Measurements from ENCODE around the gene ZFYVE28.

The ZFYVE28 gene

GRCh38 chr4:2273221-2273620 is 145.2 kb downstream of the ZFYVE28 start:
- no peak for DNase-seq (ENCODE audit: low read depth in 1 of 2, low spot score in 1 of 2)

GRCh38 chr4:2272828-2273120 is 145.7 kb downstream of the ZFYVE28 start:
- no peak for DNase-seq (ENCODE audit: low read depth in 1 of 2, low spot score in 1 of 2)

GRCh38 chr4:2272026-2272827 is 146.2 kb downstream of the ZFYVE28 start:
- DNase-seq (ENCODE audit: low read depth in 1 of 2, low spot score in 1 of 2), result no peak

- DNase-seq (ENCODE audit: low read depth in 1 of 2, low spot score in 1 of 2), result no peak
Measured at GRCh38 chr4:2271279-2272025, 147.0 kb downstream of the ZFYVE28 start.

- DNase-seq (ENCODE audit: low read depth in 1 of 2, low spot score in 1 of 2), result no peak
Measured at GRCh38 chr4:2270341-2271165, 147.9 kb downstream of the ZFYVE28 start.

- DNase-seq (ENCODE audit: low read depth in 1 of 2, low spot score in 1 of 2), result no peak
Measured at GRCh38 chr4:2269618-2270163, 148.8 kb downstream of the ZFYVE28 start.

GRCh38 chr4:2269206-2269531 is 149.3 kb downstream of the ZFYVE28 start:
- no peak for DNase-seq (ENCODE audit: low read depth in 1 of 2, low spot score in 1 of 2)

- DNase-seq (ENCODE audit: low read depth in 1 of 2, low spot score in 1 of 2), result no peak
Measured at GRCh38 chr4:2268357-2269205, 149.9 kb downstream of the ZFYVE28 start.

GRCh38 chr4:2267841-2268240 is 150.6 kb downstream of the ZFYVE28 start:
- DNase-seq (ENCODE audit: low read depth in 1 of 2, low spot score in 1 of 2), result no peak

GRCh38 chr4:2267320-2267811 is 151.1 kb downstream of the ZFYVE28 start:
- no peak for DNase-seq (ENCODE audit: low read depth in 1 of 2, low spot score in 1 of 2)

- no peak for DNase-seq (ENCODE audit: low read depth in 1 of 2, low spot score in 1 of 2)
Measured at GRCh38 chr4:2266821-2267220, 151.6 kb downstream of the ZFYVE28 start.

GRCh38 chr4:2266181-2266580 is 152.3 kb downstream of the ZFYVE28 start:
- DNase-seq (ENCODE audit: low read depth in 1 of 2, low spot score in 1 of 2), result no peak

- no peak for DNase-seq (ENCODE audit: low read depth in 1 of 2, low spot score in 1 of 2)
Measured at GRCh38 chr4:2265113-2266110, 153.0 kb downstream of the ZFYVE28 start.

GRCh38 chr4:2264481-2265041 is 153.9 kb downstream of the ZFYVE28 start:
- DNase-seq (ENCODE audit: low read depth in 1 of 2, low spot score in 1 of 2), result no peak

- no peak for DNase-seq (ENCODE audit: low read depth in 1 of 2, low spot score in 1 of 2)
Measured at GRCh38 chr4:2263926-2264321, 154.5 kb downstream of the ZFYVE28 start.

- DNase-seq (ENCODE audit: low read depth in 1 of 2, low spot score in 1 of 2), result no peak
Measured at GRCh38 chr4:2262944-2263250, 155.5 kb downstream of the ZFYVE28 start.

- DNase-seq (ENCODE audit: low read depth in 1 of 2, low spot score in 1 of 2), result peak; percentile 94 to 97
Measured at GRCh38 chr4:2262145-2262943, 156.1 kb downstream of the ZFYVE28 start.

- no peak for DNase-seq (ENCODE audit: low read depth in 1 of 2, low spot score in 1 of 2)
Measured at GRCh38 chr4:2261853-2262144, 156.6 kb downstream of the ZFYVE28 start, which contains the start of gene MXD4. TSS of gene MXD4 (minus strand) at chr4:2262109. CDS start at chr4:2261980, 129 bp downstream.

All from stimulated activated CD4-positive, alpha-beta T cell treated with anti-CD3 and anti-CD28 coated beads, Interleukin-15, amount 100 ng/mL, for 1 hour (primary cell).